GM12878 (cell line): Measurements from ENCODE around the gene NPTN. TPM values are rescaled to one million over a fixed set of nuclear protein-coding genes. Genes with fewer than 3 reads are reported as not detected.

Experiments used
- ATAC-seq: fragments of 200-7000 bp; cut with Tn5 transposase; 3 replicates; pipeline ENCODE4 v1.9.1; 2020; ENCODE audit warnings: mild to moderate bottlenecking, moderate library complexity
- BruUV-seq: library from RNA; stranded (reverse); fragments of 400-500 nt; replicated peaks from 2 replicates; lab custom pipeline; 2021; lab: Mats Ljungman, UMichigan
- CTCF ChIA-PET: fragments of 300-600 bp; sonication (Branson Sonifier 250); formaldehyde crosslinking; extraction: SDS; loops from one replicate; lab custom pipeline; 2021; ENCODE audit warnings: inconsistent platforms; lab: Yijun Ruan, JAX
- POLR2A ChIA-PET: fragments of 350-600 bp; formaldehyde crosslinking; extraction: SDS; loops from one replicate; lab custom pipeline; 2021; ENCODE audit warnings: inconsistent platforms; lab: Charles Lee
- RAD21 ChIA-PET: fragments of 300-600 bp; sonication (Branson Sonifier 250); formaldehyde crosslinking; loops from one replicate; lab custom pipeline; 2023; ENCODE audit warnings: antibody characterized with exemption; ENCODE audit not compliant: unreplicated experiment; lab: Charles Lee
- SMC1A ChIA-PET: fragments of 300-600 bp; sonication (Branson Sonifier 250); formaldehyde crosslinking; loops from one replicate; lab custom pipeline; 2023; ENCODE audit not compliant: unreplicated experiment, uncharacterized antibody; lab: Charles Lee
- DNase-seq: peaks from one replicate; pipeline ENCODE4 v3.0.0-alpha.2; 2011; ENCODE audit warnings: low read depth, low spot score
- FAIRE-seq: peaks from 3 replicates; lab custom pipeline; 2011; peaks lifted over from hg19 to GRCh38; lab: Jason Lieb, UNC
- H2AFZ ChIP-seq: 2 replicates; pipeline ENCODE4 v1.6.0; 2011; ENCODE audit warnings: low read depth, low read length, control low read depth; ENCODE audit not compliant: control insufficient read depth
- H3K27ac ChIP-seq: 2 replicates; pipeline ENCODE4 v1.5.1; 2011; ENCODE audit warnings: control low read depth; ENCODE audit not compliant: control insufficient read depth, insufficient read depth
- H3K27me3 ChIP-seq, 2 experiments: replicated peaks in 1 of 2; 2 replicates each; pipeline versions ENCODE4 v1.6.0 to v1.6.1; 2011; ENCODE audit warnings: low read length in 1 of 2; ENCODE audit not compliant: control insufficient read depth in 2 of 2, insufficient read depth in 2 of 2
- H3K36me3 ChIP-seq, 2 experiments: 2 replicates each; pipeline ENCODE4 v1.5.1; 2011; ENCODE audit warnings: low read length in 1 of 2; ENCODE audit not compliant: control insufficient read depth in 2 of 2, insufficient read depth in 2 of 2
- H3K4me1 ChIP-seq: 2 replicates; pipeline ENCODE4 v1.6.1; 2011; ENCODE audit warnings: mild to moderate bottlenecking, low read length, moderate library complexity, mixed read lengths; ENCODE audit not compliant: control insufficient read depth, insufficient read depth
- H3K4me2 ChIP-seq: 2 replicates; pipeline ENCODE4 v1.6.0; 2011; ENCODE audit warnings: control low read depth; ENCODE audit not compliant: control insufficient read depth, insufficient read depth
- H3K4me3 ChIP-seq: fragments of 200-600 bp; sonication (generic); 2 replicates; pipeline ENCODE4 v1.5.1; 2016
- H3K79me2 ChIP-seq: 2 replicates; pipeline ENCODE4 v1.6.0; 2011; ENCODE audit warnings: low read length; ENCODE audit not compliant: control insufficient read depth, insufficient read depth
- H3K9ac ChIP-seq: 2 replicates; pipeline ENCODE4 v1.8.0; 2011; ENCODE audit warnings: low read length, control low read depth, mixed read lengths; ENCODE audit not compliant: control insufficient read depth, insufficient read depth
- H3K9me3 ChIP-seq: replicated peaks from 3 replicates; pipeline ENCODE4 v1.5.1; 2011; ENCODE audit warnings: mild to moderate bottlenecking, low read length; ENCODE audit not compliant: control insufficient read depth, insufficient read depth
- H4K20me1 ChIP-seq: 2 replicates; pipeline ENCODE4 v1.6.0; 2011; ENCODE audit not compliant: control insufficient read depth, insufficient read depth
- HCFC1 ChIP-seq: fragments of 150-350 bp; IDR thresholded peaks from 2 replicates; pipeline ENCODE4 v1.6.1; 2014; ENCODE audit warnings: low read length
- RFX5 ChIP-seq: IDR thresholded peaks from 2 replicates; pipeline ENCODE4 v1.6.1; 2011; ENCODE audit warnings: low read depth, low read length, improper control_type of control experiment
- SMAD5 ChIP-seq: IDR thresholded peaks from 2 replicates; pipeline ENCODE4 v1.6.1; 2016; ENCODE audit warnings: antibody characterized with exemption, low read depth
- SPI1 ChIP-seq: IDR thresholded peaks from 2 replicates; pipeline ENCODE4 v1.6.1; 2011; ENCODE audit warnings: low read depth, mild to moderate bottlenecking, low read length, moderate library complexity, borderline replicate concordance; ENCODE audit not compliant: insufficient read depth
- SREBF2 ChIP-seq: IDR thresholded peaks from 2 replicates; pipeline ENCODE4 v1.6.1; 2012; ENCODE audit warnings: mild to moderate bottlenecking, low read length
- TCF7 ChIP-seq: IDR thresholded peaks from 2 replicates; pipeline ENCODE4 v1.6.1; 2014; ENCODE audit warnings: antibody characterized with exemption, borderline replicate concordance
- YY1 ChIP-seq: IDR thresholded peaks from 2 replicates; pipeline ENCODE4 v1.6.1; 2011; ENCODE audit warnings: low read depth, mild to moderate bottlenecking, low read length
- WGBS: methylation state at CpG from one replicate; pipeline ENCODE4 v1.1.6; 2016; ENCODE audit warnings: low lambda C conversion rate; ENCODE audit not compliant: insufficient replicate concordance, insufficient coverage; ENCODE audit errors: missing lambda C conversion rate; 5-methylcytosine and 5-hydroxymethylcytosine counted together
- in situ Hi-C: fragments of 300-500 bp; cut with MboI; formaldehyde crosslinking; loops from 9 replicates; pipeline ENCODE4 v1.14.3; 2018; ENCODE audit warnings: mixed read lengths
- intact Hi-C: fragments of 100-400 bp; cut with micrococcal nuclease; formaldehyde crosslinking; loops from one replicate; pipeline ENCODE4 v1.14.2; 2022; ENCODE audit not compliant: unreplicated experiment
- polyA plus RNA-seq, 11 experiments: library from polyadenylated mRNA; depleted of rRNA in 4 of 11; unstranded in 6 of 11; stranded (reverse) in 5 of 11; fragments of >200 nt; fragmentation: Nextera tagmentation in 4 of 11; fragmentation: Illumina TruSeq in 1 of 11; extraction: Ambion mirVana in 4 of 11; extraction: Trizol in 1 of 11; gene quantifications; 1 replicate in 1 of 11; 2 replicates in 10 of 11; pipeline versions ENCODE4 v1.2.1 to v1.2.3, GENCODE V29; 2011 to 2016; ENCODE audit warnings: inconsistent platforms in 2 of 11, missing spikeins in 2 of 11, low read depth in 1 of 11
- total RNA-seq, 4 experiments: library from RNA; depleted of rRNA in 3 of 4; stranded (reverse); fragments of >200 nt in 3 of 4; fragmentation: Illumina TruSeq in 1 of 4; extraction: Trizol in 1 of 4; gene quantifications; 2 replicates each; pipeline versions ENCODE4 v1.2.1 to v1.2.3, GENCODE V29; 2013 to 2021
- TF ChIP-seq, protein P1 (sequence below): IDR thresholded peaks from 2 replicates; pipeline ENCODE4 v1.6.1; 2011; ENCODE audit warnings: low read depth, low read length, improper control_type of control experiment, borderline replicate concordance
- TF ChIP-seq, protein P2 (sequence below): fragments of 450-650 bp; conservative IDR thresholded peaks from 2 replicates; pipeline ENCODE4 v1.6.1; 2017; ENCODE audit warnings: mild to moderate bottlenecking, moderate library complexity
- TF ChIP-seq, protein P3 (sequence below): IDR thresholded peaks from 2 replicates; pipeline ENCODE4 v1.6.1; 2011; ENCODE audit warnings: mild to moderate bottlenecking, low read depth, low read length, moderate library complexity; ENCODE audit not compliant: insufficient replicate concordance
- TF ChIP-seq, protein P4 (sequence below): fragments of 150-350 bp; IDR thresholded peaks from 2 replicates; pipeline ENCODE4 v1.6.1; 2016; ENCODE audit warnings: low read depth, low read length

NPTN gene
- total and polyA plus RNA-seq, 10 of the 15 experiments (the other 5 are each of a cell fraction or from before 2014, with no cell fraction given): 17.8 to 79.1 (median 41.7) TPM

DNA sequence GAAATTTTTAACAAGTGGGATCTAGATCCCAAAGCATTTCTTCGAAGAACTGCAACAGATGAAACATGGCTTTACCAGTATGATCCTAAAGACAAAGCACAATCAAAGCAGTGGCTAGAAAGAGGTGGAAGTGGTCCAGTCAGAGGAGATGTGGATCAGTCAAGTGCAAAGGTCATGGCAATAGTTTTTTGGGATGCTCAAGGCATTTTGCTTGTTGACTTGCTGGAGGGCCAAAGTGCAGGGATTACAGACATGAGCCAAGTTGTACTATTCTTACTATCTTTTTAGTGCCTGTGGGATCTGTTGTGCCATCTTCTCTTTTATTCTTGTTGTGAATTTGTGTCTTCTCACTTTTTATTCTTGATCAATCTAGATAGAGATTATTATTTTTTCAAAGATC lies 108.3 kb downstream of the NPTN start:
- no peak overlapping the region for H2AFZ ChIP-seq
- ATAC-seq (no peak), DNase-seq (no peak), FAIRE-seq (no peak)
- no peaks in the 10 kb centered on the region for H4K20me1 ChIP-seq
- TF ChIP-seq YY1: no peak
- TF ChIP-seq HCFC1: no peak
- TF ChIP-seq, protein P1, sequence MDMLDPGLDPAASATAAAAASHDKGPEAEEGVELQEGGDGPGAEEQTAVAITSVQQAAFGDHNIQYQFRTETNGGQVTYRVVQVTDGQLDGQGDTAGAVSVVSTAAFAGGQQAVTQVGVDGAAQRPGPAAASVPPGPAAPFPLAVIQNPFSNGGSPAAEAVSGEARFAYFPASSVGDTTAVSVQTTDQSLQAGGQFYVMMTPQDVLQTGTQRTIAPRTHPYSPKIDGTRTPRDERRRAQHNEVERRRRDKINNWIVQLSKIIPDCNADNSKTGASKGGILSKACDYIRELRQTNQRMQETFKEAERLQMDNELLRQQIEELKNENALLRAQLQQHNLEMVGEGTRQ: no peak
- no peak for TF ChIP-seq SPI1
- TF ChIP-seq SMAD5: no peak
- no peak for TF ChIP-seq SREBF2
- ChIA-PET POLR2A (no interaction called here), CTCF (no interaction called here), RAD21 (no interaction called here), SMC1A (no interaction called here)
- intact Hi-C loops: no loop called here
- H3K4me2 ChIP-seq: no peak overlapping the region
- no peaks in the 10 kb centered on the region for H3K4me1 ChIP-seq
- no TSS peak for BruUV-seq
- no peaks in the 10 kb centered on the region for H3K9me3 ChIP-seq
- H3K36me3 ChIP-seq: no peaks in the 10 kb centered on the region
- no peaks in the 10 kb centered on the region for H3K27me3 ChIP-seq
- 8% methylated on average over 1 of the region's 1 CpG for WGBS
- in situ Hi-C loops: no loop called here
- no peak overlapping the region for H3K9ac ChIP-seq
- H3K27ac ChIP-seq: no peak overlapping the region
- no peaks in the 10 kb centered on the region for H3K79me2 ChIP-seq
- H3K4me3 ChIP-seq: no peak overlapping the region

DNA sequence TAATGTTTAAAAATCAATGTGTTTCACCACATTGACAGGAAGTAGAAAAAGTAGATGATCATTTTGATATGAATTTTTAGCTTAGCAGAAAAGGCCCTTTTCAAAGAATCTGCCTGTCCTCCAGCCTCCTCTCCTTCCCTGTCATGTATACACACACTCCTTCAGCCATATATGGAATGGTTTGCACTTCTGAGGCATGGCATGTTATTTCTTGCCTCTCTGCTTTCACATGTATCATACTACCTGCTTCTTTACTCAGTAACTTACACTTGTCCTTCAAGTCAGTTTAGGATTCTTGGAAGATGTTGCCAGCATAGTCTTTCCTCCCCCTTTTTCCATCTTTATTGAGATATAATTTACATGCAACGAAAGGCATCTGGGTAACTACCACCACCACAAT lies 111.2 kb downstream of the NPTN start:
- H2AFZ ChIP-seq: no peak overlapping the region
- SMC1A ChIA-PET: no interaction called here
- in situ Hi-C loops (no loop called here), intact Hi-C loops (no loop called here)
- H3K9ac ChIP-seq: no peak overlapping the region
- BruUV-seq: no TSS peak
- CTCF ChIA-PET: interaction anchor here (0.9 kb wide), 1 partner anchor 280 kb away, joined by 3 read pairs; no protein-coding TSS in a partner anchor
- H3K27me3 ChIP-seq: no peaks in the 10 kb centered on the region
- RAD21 ChIA-PET: no interaction called here
- H3K4me1 ChIP-seq: no peaks in the 10 kb centered on the region
- no peaks in the 10 kb centered on the region for H3K79me2 ChIP-seq
- FAIRE-seq (no peak), DNase-seq (no peak), ATAC-seq (no peak)
- H3K4me3 ChIP-seq: no peak overlapping the region
- no peak overlapping the region for H3K4me2 ChIP-seq
- POLR2A ChIA-PET: no interaction called here
- WGBS: 0% methylated on average over 1 of the region's 1 CpG
- no peak overlapping the region for H3K27ac ChIP-seq
- H3K9me3 ChIP-seq: no peaks in the 10 kb centered on the region
- no peaks in the 10 kb centered on the region for H4K20me1 ChIP-seq
- H3K36me3 ChIP-seq: no peaks in the 10 kb centered on the region
- TF ChIP-seq RFX5 (no peak), TCF7 (no peak)
- TF ChIP-seq, protein P2, sequence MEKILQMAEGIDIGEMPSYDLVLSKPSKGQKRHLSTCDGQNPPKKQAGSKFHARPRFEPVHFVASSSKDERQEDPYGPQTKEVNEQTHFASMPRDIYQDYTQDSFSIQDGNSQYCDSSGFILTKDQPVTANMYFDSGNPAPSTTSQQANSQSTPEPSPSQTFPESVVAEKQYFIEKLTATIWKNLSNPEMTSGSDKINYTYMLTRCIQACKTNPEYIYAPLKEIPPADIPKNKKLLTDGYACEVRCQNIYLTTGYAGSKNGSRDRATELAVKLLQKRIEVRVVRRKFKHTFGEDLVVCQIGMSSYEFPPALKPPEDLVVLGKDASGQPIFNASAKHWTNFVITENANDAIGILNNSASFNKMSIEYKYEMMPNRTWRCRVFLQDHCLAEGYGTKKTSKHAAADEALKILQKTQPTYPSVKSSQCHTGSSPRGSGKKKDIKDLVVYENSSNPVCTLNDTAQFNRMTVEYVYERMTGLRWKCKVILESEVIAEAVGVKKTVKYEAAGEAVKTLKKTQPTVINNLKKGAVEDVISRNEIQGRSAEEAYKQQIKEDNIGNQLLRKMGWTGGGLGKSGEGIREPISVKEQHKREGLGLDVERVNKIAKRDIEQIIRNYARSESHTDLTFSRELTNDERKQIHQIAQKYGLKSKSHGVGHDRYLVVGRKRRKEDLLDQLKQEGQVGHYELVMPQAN: no peak
- TF ChIP-seq, protein P3, sequence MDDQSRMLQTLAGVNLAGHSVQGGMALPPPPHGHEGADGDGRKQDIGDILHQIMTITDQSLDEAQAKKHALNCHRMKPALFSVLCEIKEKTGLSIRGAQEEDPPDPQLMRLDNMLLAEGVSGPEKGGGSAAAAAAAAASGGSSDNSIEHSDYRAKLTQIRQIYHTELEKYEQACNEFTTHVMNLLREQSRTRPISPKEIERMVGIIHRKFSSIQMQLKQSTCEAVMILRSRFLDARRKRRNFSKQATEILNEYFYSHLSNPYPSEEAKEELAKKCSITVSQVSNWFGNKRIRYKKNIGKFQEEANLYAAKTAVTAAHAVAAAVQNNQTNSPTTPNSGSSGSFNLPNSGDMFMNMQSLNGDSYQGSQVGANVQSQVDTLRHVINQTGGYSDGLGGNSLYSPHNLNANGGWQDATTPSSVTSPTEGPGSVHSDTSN: no peak
- TF ChIP-seq, protein P4, sequence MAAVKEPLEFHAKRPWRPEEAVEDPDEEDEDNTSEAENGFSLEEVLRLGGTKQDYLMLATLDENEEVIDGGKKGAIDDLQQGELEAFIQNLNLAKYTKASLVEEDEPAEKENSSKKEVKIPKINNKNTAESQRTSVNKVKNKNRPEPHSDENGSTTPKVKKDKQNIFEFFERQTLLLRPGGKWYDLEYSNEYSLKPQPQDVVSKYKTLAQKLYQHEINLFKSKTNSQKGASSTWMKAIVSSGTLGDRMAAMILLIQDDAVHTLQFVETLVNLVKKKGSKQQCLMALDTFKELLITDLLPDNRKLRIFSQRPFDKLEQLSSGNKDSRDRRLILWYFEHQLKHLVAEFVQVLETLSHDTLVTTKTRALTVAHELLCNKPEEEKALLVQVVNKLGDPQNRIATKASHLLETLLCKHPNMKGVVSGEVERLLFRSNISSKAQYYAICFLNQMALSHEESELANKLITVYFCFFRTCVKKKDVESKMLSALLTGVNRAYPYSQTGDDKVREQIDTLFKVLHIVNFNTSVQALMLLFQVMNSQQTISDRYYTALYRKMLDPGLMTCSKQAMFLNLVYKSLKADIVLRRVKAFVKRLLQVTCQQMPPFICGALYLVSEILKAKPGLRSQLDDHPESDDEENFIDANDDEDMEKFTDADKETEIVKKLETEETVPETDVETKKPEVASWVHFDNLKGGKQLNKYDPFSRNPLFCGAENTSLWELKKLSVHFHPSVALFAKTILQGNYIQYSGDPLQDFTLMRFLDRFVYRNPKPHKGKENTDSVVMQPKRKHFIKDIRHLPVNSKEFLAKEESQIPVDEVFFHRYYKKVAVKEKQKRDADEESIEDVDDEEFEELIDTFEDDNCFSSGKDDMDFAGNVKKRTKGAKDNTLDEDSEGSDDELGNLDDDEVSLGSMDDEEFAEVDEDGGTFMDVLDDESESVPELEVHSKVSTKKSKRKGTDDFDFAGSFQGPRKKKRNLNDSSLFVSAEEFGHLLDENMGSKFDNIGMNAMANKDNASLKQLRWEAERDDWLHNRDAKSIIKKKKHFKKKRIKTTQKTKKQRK: no peak
